IgD-negative memory B cell (primary cell): Measurements from ENCODE around the gene POLR1D. TPM values are rescaled to one million over a fixed set of nuclear protein-coding genes. Genes with fewer than 3 reads are reported as not detected.
"Not testable (repeated sequence)": the region's sequence is repeated elsewhere in the genome, so short reads cannot be mapped to it uniquely, and the experiment has no call there.

Experiments used
- H3K27ac Mint-ChIP-seq, 3 donors: one replicate each; pipeline ENCODE4 v1.8.0; 2020 to 2022; ENCODE audit warnings: mild to moderate bottlenecking in 3 of 3, mixed read lengths in 3 of 3, moderate library complexity in 1 of 3
- H3K27me3 Mint-ChIP-seq: one replicate; pipeline ENCODE4 v1.8.0; 2021; ENCODE audit warnings: mixed read lengths
- H3K36me3 Mint-ChIP-seq: one replicate; pipeline ENCODE4 v1.8.0; 2020; ENCODE audit warnings: mild to moderate bottlenecking, mixed read lengths
- H3K4me1 Mint-ChIP-seq, 3 donors: one replicate each; pipeline ENCODE4 v1.8.0; 2020 to 2022; ENCODE audit warnings: mixed read lengths in 3 of 3, mild to moderate bottlenecking in 1 of 3
- H3K4me3 Mint-ChIP-seq, 4 donors: one replicate each; pipeline ENCODE4 v1.8.0; 2020 to 2022; ENCODE audit warnings: mild to moderate bottlenecking in 4 of 4, mixed read lengths in 4 of 4, moderate library complexity in 3 of 4
- H3K9me3 Mint-ChIP-seq, 3 donors: one replicate each; pipeline ENCODE4 v1.8.0; 2020 to 2021; ENCODE audit warnings: mixed read lengths in 3 of 3, mild to moderate bottlenecking in 1 of 3
- polyA plus RNA-seq: library from polyadenylated mRNA; unstranded; fragments of 300-500 nt; fragmentation: Illumina TruSeq; gene quantifications from one replicate; pipeline ENCODE4 v1.2.3, GENCODE V29; 2021

The POLR1D gene
- polyA plus RNA-seq, 1 donor from 2014 or later: 91.3 TPM

DNA sequence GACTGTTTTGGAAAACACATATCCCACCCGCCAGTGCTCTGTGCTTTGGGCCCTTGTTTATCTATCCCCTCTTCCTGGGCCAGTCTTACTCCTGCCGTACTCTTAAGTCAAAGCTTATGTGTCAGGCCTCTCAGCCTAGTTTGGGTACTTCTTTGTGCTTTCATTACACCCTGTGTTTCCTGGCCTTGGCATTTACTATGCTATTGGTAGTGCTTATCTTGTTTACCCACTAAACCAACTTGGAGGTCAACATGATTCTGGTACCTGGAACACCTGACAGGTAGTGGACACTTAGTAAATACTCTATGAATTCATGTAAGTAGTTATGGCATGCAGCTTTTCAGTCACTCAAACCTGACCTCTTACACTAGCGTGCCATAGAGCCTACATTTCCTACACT lies 2.4 kb downstream of the POLR1D start:
- peaks cover 46 to 54% (median 52%) of the 10 kb centered on the region in 3 donors for H3K4me1 Mint-ChIP-seq
- H3K27ac Mint-ChIP-seq: peak overlapping the region in 2 of 3 donors; percentile 28 to 31
- peaks cover 8% of the 10 kb centered on the region for H3K36me3 Mint-ChIP-seq
- H3K4me3 Mint-ChIP-seq: peak overlapping the region in 1 of 4 donors; percentile 97
- H3K27me3 Mint-ChIP-seq: no peaks in the 10 kb centered on the region
- H3K9me3 Mint-ChIP-seq: no peaks in the 10 kb centered on the region

DNA sequence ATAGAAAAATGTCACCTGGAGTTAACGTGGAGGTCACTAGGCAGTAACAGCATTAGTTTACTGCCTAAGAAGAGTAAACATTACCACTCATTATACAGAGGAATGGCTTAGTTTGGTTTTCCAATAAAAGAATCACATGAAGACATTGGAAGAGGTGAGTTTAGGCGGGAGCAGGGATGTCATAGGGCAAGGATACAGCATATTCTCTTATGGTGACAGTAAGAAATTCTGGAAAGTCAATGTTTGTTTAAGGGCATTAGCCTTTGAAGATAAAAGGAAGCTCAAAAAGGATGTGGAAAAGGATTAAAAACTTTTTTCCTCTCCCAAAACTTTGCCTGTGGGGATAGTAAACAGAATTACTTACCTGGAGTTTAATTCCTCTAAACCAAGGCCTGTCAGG lies 4.1 kb downstream of the POLR1D start:
- H3K4me3 Mint-ChIP-seq: peak overlapping the region in 1 of 4 donors; percentile 4
- H3K27ac Mint-ChIP-seq: peak overlapping the region in 1 of 3 donors; percentile 18
- no peaks in the 10 kb centered on the region for H3K9me3 Mint-ChIP-seq
- peaks cover 8% of the 10 kb centered on the region for H3K36me3 Mint-ChIP-seq
- H3K27me3 Mint-ChIP-seq: no peaks in the 10 kb centered on the region
- peaks cover 43 to 60% (median 49%) of the 10 kb centered on the region in 3 donors for H3K4me1 Mint-ChIP-seq

DNA sequence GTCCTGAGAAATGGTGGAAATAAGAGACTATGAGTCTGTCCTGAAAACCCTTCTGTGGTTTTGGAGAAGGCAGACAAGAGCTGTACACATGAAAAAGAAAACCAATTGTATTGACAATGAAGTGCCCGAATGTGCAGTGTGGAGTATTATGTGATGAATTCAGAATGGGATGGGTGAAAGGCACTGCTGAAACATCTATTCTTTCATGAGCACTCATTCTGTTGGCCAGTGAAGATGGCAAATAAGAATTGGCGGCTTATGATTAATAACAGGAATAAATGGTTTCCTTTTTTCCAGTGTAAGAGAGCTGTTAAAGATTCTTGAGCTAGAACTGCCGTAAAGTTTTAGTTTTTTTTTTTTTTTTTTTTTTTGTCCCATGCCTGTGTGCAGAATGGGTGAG lies 5.7 kb downstream of the POLR1D start:
- Mint-ChIP-seq H3K4me3 (peak overlapping the region in 1 of 4 donors; percentile 34), H3K9me3 (no peaks in the 10 kb centered on the region)

DNA sequence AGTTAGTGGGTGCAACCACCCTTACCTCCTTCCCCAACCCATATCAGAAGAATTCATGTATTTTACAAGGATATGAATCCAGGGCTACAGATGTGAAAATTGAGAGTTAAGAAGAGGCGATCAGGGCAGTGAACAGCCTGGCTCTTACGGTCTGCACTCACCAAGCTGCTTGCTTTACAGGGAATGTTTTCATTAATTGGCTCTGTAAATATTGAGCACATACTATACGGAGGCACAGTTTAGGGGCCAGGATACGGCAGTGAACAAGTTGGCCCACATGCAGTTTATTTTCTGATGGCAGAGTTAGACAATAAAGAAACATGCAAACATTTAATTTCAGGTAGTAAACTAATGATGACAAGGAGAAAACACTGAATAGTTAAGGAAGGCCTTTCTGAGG lies 6.4 kb downstream of the POLR1D start:
- H3K36me3 Mint-ChIP-seq: peaks cover 8% of the 10 kb centered on the region
- H3K4me3 Mint-ChIP-seq: no peak overlapping the region
- H3K9me3 Mint-ChIP-seq: no peaks in the 10 kb centered on the region
- H3K4me1 Mint-ChIP-seq: peaks cover 44 to 68% (median 48%) of the 10 kb centered on the region in 3 donors
- H3K27ac Mint-ChIP-seq: no peak overlapping the region
- H3K27me3 Mint-ChIP-seq: no peaks in the 10 kb centered on the region

More for the DNA sequence above, 5.7 kb downstream of the POLR1D start:
- no peaks in the 10 kb centered on the region for H3K27me3 Mint-ChIP-seq
- H3K27ac Mint-ChIP-seq: peak overlapping the region in 1 of 3 donors; percentile 52
- peaks cover 46 to 63% (median 53%) of the 10 kb centered on the region in 3 donors for H3K4me1 Mint-ChIP-seq
- H3K36me3 Mint-ChIP-seq: peaks cover 8% of the 10 kb centered on the region

DNA sequence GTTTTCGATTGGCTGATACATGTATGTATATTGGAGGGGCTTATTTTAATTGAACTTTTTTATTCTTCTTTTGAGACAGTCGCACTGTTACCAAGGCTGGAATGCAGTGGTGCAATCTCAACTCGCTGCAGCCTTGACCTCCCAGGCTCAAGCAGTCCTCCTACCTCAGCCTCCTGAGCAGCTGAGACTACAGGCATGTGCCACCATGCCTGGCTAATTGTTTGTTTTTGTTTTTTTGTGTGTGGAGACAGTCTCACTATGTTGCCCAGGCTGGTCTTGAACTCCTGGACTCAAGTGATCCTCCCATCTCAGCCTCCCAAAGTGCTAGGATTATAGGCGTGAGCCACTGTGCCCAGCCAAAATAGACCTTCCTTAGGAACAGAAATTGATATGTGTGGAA lies 7.1 kb downstream of the POLR1D start:
- H3K36me3 Mint-ChIP-seq: not testable (repeated sequence)
- peak overlapping the region in 1 of 3 donors; percentile 25 for H3K27ac Mint-ChIP-seq

DNA sequence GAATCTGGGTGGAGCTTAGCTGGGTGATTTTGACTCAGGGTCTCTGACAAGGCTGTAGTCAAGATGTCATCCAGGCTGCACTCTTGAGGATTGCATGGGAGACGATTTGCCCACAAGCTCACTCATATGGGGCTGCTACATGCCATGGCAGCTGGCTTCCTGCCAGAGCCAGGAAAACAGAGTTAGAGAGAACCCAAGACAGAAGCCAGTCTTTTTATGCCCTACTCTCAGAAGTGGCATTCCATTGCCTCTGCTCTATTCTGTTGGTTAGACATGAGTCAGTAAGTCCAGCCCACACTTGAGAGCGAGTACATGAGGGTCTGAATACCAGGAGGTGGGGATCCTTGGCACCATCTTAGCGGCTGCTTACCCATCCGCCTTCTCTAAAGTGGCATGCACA lies 9.5 kb downstream of the POLR1D start:
- Mint-ChIP-seq H3K4me3 (no peak overlapping the region), H3K4me1 (peaks cover 31 to 57% (median 35%) of the 10 kb centered on the region in 3 donors), H3K27ac (no peak overlapping the region), H3K27me3 (no peaks in the 10 kb centered on the region), H3K36me3 (peaks cover 1% of the 10 kb centered on the region), H3K9me3 (no peaks in the 10 kb centered on the region)

More for the DNA sequence above, 7.1 kb downstream of the POLR1D start:
- H3K4me1 Mint-ChIP-seq: peaks cover 42 to 66% (median 43%) of the 10 kb centered on the region in 3 donors
- not testable (repeated sequence) for H3K4me3 Mint-ChIP-seq, H3K9me3 Mint-ChIP-seq, H3K27me3 Mint-ChIP-seq

DNA sequence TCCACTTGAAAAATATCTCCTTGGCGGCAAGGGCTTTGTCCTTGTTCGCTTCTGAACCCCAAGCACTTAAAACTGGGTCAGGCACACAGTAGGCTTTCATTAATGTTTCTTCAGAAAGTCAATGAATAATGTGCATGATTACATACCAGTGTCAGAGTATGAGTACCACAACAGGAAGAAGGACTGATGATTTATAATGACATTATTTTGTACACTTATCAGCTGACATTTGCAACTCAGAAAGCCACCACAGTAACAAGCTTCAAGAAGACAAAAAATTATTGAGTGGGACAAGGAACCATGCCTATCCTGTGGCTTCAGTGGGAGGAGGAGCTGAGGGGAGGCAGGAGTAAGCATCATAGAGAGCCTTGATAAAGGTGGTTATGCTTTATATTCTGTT lies 10.0 kb downstream of the POLR1D start:
- Mint-ChIP-seq H3K9me3 (no peaks in the 10 kb centered on the region), H3K36me3 (peaks cover 1% of the 10 kb centered on the region), H3K4me1 (peaks cover 28 to 53% (median 34%) of the 10 kb centered on the region in 3 donors), H3K4me3 (no peak overlapping the region), H3K27ac (no peak overlapping the region), H3K27me3 (no peaks in the 10 kb centered on the region)

DNA sequence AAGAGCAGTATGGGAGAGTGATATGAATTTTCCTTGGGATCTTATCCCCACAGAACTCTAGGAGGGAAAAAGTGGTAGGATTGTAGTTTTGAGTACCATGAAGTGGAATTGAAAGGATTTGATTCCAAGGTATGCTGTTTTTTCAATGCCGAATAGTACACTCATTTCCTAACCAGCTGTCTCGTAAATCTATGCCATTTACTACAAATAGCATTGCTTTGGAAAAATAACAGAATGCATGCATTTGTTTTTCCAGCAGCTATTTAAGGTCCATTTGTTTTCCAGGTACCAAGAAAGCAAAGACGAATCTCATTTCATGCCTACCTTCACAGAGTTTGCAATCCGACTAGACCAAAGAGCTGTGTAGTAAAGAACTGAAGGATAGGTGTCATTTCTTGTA lies 10.5 kb downstream of the POLR1D start:
- peaks cover 1% of the 10 kb centered on the region for H3K36me3 Mint-ChIP-seq

DNA sequence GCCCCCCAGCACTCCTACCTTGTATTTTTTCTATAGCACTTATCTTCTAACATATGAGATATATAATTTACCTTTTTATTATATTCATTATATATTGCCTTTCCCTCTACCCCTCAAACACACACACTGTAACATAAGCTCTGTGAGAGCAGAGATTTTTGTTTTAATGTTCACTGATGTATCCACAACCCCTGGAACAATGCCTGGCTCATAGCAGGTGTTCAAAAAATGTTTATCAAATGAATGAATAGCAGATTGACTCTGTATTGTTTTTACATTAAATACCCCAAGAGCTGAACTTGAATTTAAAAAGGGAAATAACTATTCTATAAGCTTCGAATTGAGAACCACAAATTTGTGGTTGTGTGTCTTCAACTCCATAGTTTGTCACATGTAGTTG lies 11.0 kb downstream of the POLR1D start:
- peaks cover 23 to 51% (median 32%) of the 10 kb centered on the region in 3 donors for H3K4me1 Mint-ChIP-seq
- no peaks in the 10 kb centered on the region for H3K27me3 Mint-ChIP-seq
- H3K36me3 Mint-ChIP-seq: peaks cover under 1% of the 10 kb centered on the region
- no peaks in the 10 kb centered on the region for H3K9me3 Mint-ChIP-seq
- no peak overlapping the region for H3K27ac Mint-ChIP-seq
- no peak overlapping the region for H3K4me3 Mint-ChIP-seq

More for the DNA sequence above, 10.5 kb downstream of the POLR1D start:
- H3K9me3 Mint-ChIP-seq: no peaks in the 10 kb centered on the region
- H3K27ac Mint-ChIP-seq: no peak overlapping the region
- peaks cover 26 to 53% (median 34%) of the 10 kb centered on the region in 3 donors for H3K4me1 Mint-ChIP-seq
- H3K4me3 Mint-ChIP-seq: no peak overlapping the region
- no peaks in the 10 kb centered on the region for H3K27me3 Mint-ChIP-seq

DNA sequence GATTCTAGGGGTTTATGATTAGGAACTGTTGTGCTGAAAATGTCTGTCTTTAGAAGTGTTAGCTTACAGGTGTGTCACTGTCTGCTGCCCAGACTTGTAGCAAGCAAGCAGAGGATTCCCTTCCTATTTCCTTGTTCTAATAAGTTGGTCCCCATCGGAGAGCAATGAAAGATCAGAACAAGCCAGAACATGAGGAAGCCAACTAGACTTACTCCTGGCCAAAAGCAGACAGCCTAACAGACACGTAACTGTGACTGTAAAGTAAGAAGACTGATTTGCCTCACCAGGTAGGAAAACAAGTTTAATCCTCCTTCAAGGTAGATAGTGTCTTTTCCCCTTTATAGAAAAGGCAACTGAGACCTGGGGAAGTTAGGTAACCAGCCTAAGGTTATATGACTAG lies 12.5 kb downstream of the POLR1D start:
- no peaks in the 10 kb centered on the region for H3K36me3 Mint-ChIP-seq
- H3K27me3 Mint-ChIP-seq: no peaks in the 10 kb centered on the region
- peak overlapping the region; percentile 10 to 77 (median 42) for H3K27ac Mint-ChIP-seq
- peaks cover 23 to 50% (median 33%) of the 10 kb centered on the region in 3 donors for H3K4me1 Mint-ChIP-seq
- H3K4me3 Mint-ChIP-seq: no peak overlapping the region
- H3K9me3 Mint-ChIP-seq: no peaks in the 10 kb centered on the region

DNA sequence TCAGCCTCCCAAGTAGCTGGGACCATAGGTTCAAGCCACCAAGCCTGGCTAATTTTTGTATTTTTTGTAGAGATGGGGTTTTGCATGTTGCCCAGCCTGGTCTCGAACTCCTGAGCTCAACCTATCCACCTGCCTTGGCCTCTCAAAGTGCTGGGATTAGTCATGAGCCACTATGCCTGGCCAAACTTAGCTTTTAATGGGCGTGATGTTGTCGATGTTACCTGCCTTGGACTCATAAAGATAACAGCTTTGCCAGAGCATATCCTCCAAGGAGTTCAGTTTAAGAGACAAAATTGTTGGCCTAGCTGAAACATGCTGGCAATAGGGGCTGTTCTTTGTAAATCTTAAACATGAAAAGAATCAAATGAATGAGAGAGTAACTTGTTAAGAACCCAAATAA lies 13.1 kb downstream of the POLR1D start:
- Mint-ChIP-seq H3K4me3 (no peak overlapping the region), H3K36me3 (no peaks in the 10 kb centered on the region), H3K4me1 (peaks cover 25 to 49% (median 36%) of the 10 kb centered on the region in 3 donors), H3K9me3 (no peaks in the 10 kb centered on the region), H3K27ac (no peak overlapping the region), H3K27me3 (no peaks in the 10 kb centered on the region)

DNA sequence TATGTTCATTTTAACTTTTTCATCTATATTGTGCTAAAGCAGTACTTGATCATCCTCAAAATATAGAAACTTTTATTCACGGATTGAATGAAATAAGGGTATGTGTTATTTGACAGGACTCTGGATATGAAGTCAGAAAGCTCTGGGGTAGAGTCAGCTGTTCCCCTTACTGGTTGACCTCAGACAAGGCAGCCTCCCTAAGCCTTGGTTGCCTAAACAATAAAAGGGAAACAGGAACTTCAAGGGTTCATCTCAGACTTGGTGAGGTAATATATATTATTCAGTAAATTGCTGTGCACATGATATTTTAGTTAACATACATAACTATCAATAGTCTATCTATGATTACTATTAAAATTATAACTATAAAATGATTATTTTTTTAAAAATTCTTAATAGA lies 13.6 kb downstream of the POLR1D start:
- Mint-ChIP-seq H3K27me3 (no peaks in the 10 kb centered on the region), H3K36me3 (no peaks in the 10 kb centered on the region), H3K27ac (no peak overlapping the region), H3K9me3 (no peaks in the 10 kb centered on the region), H3K4me1 (peaks cover 25 to 49% (median 37%) of the 10 kb centered on the region in 3 donors), H3K4me3 (no peak overlapping the region)

DNA sequence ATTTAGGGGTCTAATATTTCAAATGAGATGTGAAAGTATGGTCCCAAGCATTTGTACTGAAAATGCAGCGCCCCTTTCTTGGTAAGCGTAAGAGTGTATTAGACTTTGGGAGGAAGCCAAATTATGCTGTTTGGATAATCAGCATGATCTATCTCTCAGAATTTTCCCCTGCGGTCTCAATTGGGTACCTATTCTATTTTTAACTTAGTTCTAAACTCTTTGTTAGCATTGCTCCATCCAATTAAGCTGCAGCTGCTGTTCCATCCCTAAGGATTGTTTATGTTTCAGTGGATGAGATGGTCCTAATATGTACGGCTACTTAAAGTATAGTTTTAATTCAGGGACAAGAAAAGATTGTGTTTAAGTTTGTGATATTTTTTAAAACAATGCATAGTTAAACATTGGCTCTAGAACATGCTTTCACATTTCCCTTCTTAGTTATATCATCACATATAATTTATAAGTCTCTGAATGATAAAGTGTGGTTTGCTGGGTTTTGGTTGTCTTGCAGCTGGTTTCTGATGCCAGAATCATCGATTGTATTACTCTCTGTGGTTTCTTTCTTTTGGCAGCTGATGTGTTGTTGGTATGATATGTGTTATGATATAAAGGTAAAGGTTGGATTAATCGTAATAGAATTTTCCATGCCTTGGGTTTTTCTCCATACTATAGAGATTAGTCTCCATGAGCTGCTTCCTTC lies 15.0 kb downstream of the POLR1D start:
- Mint-ChIP-seq H3K4me3 (no peak overlapping the region), H3K27ac (no peak overlapping the region), H3K36me3 (no peaks in the 10 kb centered on the region), H3K4me1 (peaks cover 24 to 38% (median 35%) of the 10 kb centered on the region in 3 donors), H3K27me3 (no peaks in the 10 kb centered on the region), H3K9me3 (no peaks in the 10 kb centered on the region)

DNA sequence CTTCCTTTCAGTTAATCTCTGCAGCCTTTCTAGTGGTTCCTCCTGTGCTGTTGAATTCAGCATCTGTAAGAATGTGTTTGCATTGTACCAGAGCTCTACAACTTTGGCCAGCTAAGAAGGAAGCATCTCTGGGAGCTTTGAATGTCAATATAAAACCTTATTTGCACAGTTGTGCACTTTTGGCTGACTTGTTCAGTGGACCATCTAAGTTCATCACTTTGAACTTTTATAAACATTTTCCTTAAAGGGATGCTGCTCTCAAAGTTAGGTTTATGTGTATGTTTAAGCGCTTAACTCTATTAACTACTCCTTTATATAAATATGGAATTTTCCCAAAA lies 15.6 kb downstream of the POLR1D start:
- Mint-ChIP-seq H3K4me1 (peaks cover 23 to 41% (median 35%) of the 10 kb centered on the region in 3 donors), H3K36me3 (no peaks in the 10 kb centered on the region), H3K27ac (no peak overlapping the region), H3K4me3 (no peak overlapping the region), H3K9me3 (no peaks in the 10 kb centered on the region), H3K27me3 (no peaks in the 10 kb centered on the region)

DNA sequence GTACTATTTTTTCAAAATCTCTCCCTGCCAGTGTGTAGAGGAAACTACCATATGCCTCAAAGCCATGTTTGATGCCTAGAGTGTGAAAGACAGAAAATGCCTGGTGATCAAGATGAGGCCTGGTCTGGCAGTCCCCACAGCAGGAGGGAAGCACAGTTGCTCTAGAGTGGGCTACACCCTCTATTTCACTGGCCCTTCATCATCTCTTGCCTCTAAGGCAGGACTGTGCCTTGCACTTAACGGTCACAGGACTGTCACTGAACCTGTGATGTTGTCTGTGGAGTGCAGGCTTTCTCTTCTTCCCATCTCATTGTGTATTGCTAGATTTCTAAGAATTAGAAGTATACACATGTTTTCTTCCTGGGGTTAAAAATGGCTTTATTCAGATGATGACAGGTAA lies 16.3 kb downstream of the POLR1D start:
- no peak overlapping the region for H3K27ac Mint-ChIP-seq
- no peaks in the 10 kb centered on the region for H3K9me3 Mint-ChIP-seq
- no peaks in the 10 kb centered on the region for H3K27me3 Mint-ChIP-seq
- H3K4me1 Mint-ChIP-seq: peaks cover 25 to 44% (median 34%) of the 10 kb centered on the region in 3 donors
- H3K4me3 Mint-ChIP-seq: peak overlapping the region in 1 of 4 donors; percentile 36
- no peaks in the 10 kb centered on the region for H3K36me3 Mint-ChIP-seq

DNA sequence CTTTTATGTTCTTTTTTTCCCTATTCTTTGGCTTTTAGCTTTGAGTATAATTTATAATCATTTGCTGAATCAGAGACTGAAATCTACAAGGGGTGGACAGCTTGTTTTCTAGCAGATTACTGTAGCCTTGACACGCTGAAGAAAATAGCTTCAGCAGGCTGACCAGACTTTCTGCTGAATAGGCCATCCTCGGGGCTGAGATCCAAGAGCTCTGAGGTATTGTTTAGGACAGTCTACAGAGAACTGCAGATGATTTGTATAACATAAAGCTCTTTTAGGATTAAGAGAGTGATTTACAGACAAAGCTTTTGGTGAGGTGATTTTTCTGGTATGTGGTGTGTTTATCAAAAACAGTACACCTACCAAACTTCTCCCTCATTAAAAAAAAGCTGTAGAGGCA lies 16.8 kb downstream of the POLR1D start:
- H3K4me1 Mint-ChIP-seq: peaks cover 21 to 43% (median 38%) of the 10 kb centered on the region in 3 donors
- peak overlapping the region in 1 of 4 donors; percentile 13 for H3K4me3 Mint-ChIP-seq
- no peaks in the 10 kb centered on the region for H3K36me3 Mint-ChIP-seq
- no peak overlapping the region for H3K27ac Mint-ChIP-seq
- no peaks in the 10 kb centered on the region for H3K27me3 Mint-ChIP-seq
- H3K9me3 Mint-ChIP-seq: no peaks in the 10 kb centered on the region
